Placental pericyte (primary cell): ENCODE measurements around the gene CLK4. TPM values are rescaled to one million over a fixed set of nuclear protein-coding genes. Genes with fewer than 3 reads are reported as not detected.

Source experiments
- small RNA-seq: library from RNA; depleted of rRNA; stranded (forward); fragments of <200 nt; gene quantifications from one replicate; pipeline ENCODE3, GENCODE V24; 2012; ENCODE audit warnings: low replicate concordance
- total RNA-seq: library from RNA; depleted of rRNA; stranded (reverse); fragments of >200 nt; gene quantifications from 2 replicates; pipeline ENCODE4 v1.2.3, GENCODE V29; 2012

The CLK4 gene
- total RNA-seq, result 19.0 and 27.5 TPM in 2 replicates

DNA sequence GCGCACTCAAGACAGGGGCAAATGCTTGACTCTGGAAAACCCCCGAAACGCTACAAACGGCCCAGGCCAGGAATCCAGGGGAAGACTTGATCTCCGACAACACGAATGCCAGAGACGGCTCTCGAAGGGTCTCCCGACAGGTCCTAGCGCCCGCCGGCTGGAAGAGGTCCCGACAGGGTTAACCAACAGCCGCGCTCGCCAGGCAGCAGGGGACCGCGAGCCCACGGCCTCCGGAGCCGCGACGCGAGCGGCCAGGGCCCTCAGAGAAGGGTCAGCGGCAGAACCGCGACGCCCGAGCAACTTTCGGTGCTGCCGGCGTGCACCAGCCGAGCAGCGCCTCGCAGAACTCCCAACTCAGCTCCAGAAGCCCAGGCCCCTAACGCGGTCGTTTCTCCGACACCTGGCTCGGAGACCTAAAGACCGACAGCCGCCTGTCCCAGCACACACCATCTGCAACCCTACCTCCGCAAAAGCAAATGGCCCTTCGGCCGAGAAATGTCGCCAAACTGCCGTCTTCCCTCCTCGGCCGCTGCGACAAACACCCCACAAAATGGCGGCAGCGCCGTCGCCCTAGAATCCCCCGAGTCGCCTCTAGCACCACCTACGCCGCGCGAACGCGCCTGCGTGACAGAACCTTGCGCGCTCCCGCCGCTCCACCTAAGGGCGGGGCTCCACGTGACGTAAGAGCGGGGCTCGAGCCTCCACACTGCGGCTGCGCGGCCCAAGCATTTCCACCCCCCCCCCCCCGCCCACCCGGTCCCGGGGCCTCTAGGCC is at the start of gene CLK4:
Gene CLK4 (minus strand): TSS at position 567 of the 775 bp plus-strand sequence. CDS start 3,634 bp downstream, outside the sequence.

DNA sequence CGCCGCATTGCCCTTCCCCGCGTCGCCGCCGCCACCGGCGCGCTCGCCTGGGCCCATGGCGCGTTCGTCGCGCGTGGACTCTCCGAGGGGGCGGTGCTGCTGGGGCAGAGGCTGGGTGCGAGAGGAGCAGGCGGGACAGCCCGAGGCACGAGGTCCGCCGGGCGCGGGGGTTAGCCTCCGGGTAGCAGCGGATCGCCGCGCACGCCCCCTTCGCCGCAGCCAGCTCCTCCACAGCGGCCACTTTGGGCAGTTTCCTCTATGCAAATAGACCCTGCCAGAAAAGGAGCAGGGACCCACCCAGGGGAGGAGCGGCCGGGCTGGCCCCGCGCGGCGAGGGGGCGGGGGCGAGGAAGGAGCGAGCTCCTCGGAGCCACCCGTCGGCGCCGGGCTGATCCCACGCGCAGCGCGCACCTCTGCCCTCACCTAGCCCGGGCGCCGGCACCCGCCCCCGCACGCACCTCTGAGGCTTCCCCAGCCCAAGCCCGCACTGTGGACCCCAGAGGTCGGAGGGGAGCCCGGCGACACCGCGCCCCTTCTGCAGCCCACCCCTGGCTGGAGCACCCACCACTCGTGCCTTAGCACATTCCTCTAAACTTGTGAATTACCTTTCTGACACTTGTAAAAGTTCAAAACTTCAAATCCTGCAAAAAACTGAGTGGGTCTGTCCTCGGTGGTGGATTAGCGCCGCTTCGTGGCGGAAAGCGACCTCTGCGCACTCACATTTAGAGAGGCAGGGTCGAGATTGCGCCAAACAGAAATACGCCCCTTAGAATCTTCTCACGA is 36.5 kb downstream of the CLK4 start, which contains the start of gene COL23A1:
Gene COL23A1 (minus strand): TSS at position 253 of the 783 bp plus-strand sequence.

Small RNA genes within 50 kb of the gene (small RNA-seq; reads per million reads assigned to genes)
- not detected for gene RN7SKP70

Other genes starting within 250 kb of the CLK4 start
- gene COL23A1, start 36.7 kb downstream of the CLK4 start, total RNA-seq, result not detected in 2 replicates
- gene ZNF354A, start 103.6 kb upstream of the CLK4 start, total RNA-seq, result 6.2 and 7.7 TPM in 2 replicates
- 7.7 and 9.0 TPM in 2 replicates for gene ZNF354B, start 232.9 kb upstream of the CLK4 start, total RNA-seq